GM12878 (cell line): Measurements from ENCODE around the gene ABCA2.

ENCODE experiments used
- BRCA1 ChIP-seq: IDR thresholded peaks from 2 replicates; pipeline ENCODE4 v1.6.1; 2011; ENCODE audit warnings: low read depth, low read length, improper control_type of control experiment
- RAD51 ChIP-seq: fragments of 450-650 bp; IDR thresholded peaks from 2 replicates; pipeline ENCODE4 v1.6.1; 2016; ENCODE audit warnings: moderate library complexity, mild to moderate bottlenecking, inconsistent platforms
- SREBF2 ChIP-seq: IDR thresholded peaks from 2 replicates; pipeline ENCODE4 v1.6.1; 2012; ENCODE audit warnings: mild to moderate bottlenecking, low read length
- TF ChIP-seq, protein P1 (sequence below): IDR thresholded peaks from 2 replicates; pipeline ENCODE4 v1.6.1; 2012; ENCODE audit warnings: mild to moderate bottlenecking, low read depth, low read length
- TF ChIP-seq, protein P2 (sequence below): IDR thresholded peaks from 2 replicates; pipeline ENCODE4 v1.6.1; 2012; ENCODE audit warnings: low read depth, low read length, improper control_type of control experiment

DNA sequence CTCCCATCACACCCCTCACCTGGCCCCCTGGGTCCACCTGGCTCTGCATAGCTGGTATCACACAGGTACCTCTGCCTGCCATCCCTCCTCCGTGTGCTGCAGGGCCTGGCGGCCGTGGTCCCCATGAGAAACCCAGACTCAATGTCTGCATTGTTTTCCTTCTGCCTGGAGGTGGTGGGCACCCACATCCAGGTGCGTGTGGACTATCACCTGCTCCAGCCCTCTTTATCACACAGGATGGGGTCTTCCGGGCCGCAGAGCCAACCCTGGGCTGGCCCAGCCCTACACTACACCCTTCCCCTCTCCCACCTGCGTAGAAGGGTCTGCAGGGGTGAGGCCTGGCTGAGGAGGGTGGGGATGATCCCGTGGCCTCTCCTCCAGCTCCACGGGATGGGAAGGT is 10.9 kb upstream of the ABCA2 start:
- TF ChIP-seq BRCA1 = no peak
- TF ChIP-seq, protein P1, sequence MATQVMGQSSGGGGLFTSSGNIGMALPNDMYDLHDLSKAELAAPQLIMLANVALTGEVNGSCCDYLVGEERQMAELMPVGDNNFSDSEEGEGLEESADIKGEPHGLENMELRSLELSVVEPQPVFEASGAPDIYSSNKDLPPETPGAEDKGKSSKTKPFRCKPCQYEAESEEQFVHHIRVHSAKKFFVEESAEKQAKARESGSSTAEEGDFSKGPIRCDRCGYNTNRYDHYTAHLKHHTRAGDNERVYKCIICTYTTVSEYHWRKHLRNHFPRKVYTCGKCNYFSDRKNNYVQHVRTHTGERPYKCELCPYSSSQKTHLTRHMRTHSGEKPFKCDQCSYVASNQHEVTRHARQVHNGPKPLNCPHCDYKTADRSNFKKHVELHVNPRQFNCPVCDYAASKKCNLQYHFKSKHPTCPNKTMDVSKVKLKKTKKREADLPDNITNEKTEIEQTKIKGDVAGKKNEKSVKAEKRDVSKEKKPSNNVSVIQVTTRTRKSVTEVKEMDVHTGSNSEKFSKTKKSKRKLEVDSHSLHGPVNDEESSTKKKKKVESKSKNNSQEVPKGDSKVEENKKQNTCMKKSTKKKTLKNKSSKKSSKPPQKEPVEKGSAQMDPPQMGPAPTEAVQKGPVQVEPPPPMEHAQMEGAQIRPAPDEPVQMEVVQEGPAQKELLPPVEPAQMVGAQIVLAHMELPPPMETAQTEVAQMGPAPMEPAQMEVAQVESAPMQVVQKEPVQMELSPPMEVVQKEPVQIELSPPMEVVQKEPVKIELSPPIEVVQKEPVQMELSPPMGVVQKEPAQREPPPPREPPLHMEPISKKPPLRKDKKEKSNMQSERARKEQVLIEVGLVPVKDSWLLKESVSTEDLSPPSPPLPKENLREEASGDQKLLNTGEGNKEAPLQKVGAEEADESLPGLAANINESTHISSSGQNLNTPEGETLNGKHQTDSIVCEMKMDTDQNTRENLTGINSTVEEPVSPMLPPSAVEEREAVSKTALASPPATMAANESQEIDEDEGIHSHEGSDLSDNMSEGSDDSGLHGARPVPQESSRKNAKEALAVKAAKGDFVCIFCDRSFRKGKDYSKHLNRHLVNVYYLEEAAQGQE = no peak
- TF ChIP-seq, protein P2, sequence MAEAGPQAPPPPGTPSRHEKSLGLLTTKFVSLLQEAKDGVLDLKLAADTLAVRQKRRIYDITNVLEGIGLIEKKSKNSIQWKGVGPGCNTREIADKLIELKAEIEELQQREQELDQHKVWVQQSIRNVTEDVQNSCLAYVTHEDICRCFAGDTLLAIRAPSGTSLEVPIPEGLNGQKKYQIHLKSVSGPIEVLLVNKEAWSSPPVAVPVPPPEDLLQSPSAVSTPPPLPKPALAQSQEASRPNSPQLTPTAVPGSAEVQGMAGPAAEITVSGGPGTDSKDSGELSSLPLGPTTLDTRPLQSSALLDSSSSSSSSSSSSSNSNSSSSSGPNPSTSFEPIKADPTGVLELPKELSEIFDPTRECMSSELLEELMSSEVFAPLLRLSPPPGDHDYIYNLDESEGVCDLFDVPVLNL = no peak
- no peak for TF ChIP-seq RAD51
- TF ChIP-seq SREBF2 = no peak
